ENCODE measurements around the gene SORL1.
"Not testable (repeated sequence)": the region's sequence is repeated elsewhere in the genome, so short reads cannot be mapped to it uniquely, and the experiment has no call there.

GRCh38 chr11:121411330-121411729 lies 40.8 kb upstream of the SORL1 start:
- TF ChIP-seq EZH2 (IDR thresholded peaks at IDR 0.05; ENCODE audit: borderline replicate concordance, insufficient read depth, low read length, poor library complexity, severe bottlenecking); CTCF (IDR thresholded peaks at IDR 0.05; ENCODE audit: poor library complexity, severe bottlenecking); POLR2AphosphoS5 (IDR thresholded peaks at IDR 0.05); REST (IDR thresholded peaks at IDR 0.05; ENCODE audit: borderline replicate concordance); RAD21 (conservative IDR thresholded peaks at IDR 0.05); EP300 (conservative IDR thresholded peaks at IDR 0.05; ENCODE audit: poor library complexity, severe bottlenecking): not testable (repeated sequence)

Measured in neural cell (in vitro differentiated cells).